HG03342 (cell line): ENCODE measurements around the gene TTLL11.

ENCODE experiments used
- ATAC-seq: cut with Tn5 transposase; IDR thresholded peaks from one replicate; pipeline ENCODE4 v1.9.1; 2021; ENCODE audit warnings: mild to moderate bottlenecking, moderate library complexity; ENCODE audit not compliant: unreplicated experiment

Gene TTLL11, protein sequence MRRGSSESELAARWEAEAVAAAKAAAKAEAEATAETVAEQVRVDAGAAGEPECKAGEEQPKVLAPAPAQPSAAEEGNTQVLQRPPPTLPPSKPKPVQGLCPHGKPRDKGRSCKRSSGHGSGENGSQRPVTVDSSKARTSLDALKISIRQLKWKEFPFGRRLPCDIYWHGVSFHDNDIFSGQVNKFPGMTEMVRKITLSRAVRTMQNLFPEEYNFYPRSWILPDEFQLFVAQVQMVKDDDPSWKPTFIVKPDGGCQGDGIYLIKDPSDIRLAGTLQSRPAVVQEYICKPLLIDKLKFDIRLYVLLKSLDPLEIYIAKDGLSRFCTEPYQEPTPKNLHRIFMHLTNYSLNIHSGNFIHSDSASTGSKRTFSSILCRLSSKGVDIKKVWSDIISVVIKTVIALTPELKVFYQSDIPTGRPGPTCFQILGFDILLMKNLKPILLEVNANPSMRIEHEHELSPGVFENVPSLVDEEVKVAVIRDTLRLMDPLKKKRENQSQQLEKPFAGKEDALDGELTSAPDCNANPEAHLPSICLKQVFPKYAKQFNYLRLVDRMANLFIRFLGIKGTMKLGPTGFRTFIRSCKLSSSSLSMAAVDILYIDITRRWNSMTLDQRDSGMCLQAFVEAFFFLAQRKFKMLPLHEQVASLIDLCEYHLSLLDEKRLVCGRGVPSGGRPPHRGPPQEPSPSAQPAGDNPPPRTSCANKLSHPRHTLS

DNA sequence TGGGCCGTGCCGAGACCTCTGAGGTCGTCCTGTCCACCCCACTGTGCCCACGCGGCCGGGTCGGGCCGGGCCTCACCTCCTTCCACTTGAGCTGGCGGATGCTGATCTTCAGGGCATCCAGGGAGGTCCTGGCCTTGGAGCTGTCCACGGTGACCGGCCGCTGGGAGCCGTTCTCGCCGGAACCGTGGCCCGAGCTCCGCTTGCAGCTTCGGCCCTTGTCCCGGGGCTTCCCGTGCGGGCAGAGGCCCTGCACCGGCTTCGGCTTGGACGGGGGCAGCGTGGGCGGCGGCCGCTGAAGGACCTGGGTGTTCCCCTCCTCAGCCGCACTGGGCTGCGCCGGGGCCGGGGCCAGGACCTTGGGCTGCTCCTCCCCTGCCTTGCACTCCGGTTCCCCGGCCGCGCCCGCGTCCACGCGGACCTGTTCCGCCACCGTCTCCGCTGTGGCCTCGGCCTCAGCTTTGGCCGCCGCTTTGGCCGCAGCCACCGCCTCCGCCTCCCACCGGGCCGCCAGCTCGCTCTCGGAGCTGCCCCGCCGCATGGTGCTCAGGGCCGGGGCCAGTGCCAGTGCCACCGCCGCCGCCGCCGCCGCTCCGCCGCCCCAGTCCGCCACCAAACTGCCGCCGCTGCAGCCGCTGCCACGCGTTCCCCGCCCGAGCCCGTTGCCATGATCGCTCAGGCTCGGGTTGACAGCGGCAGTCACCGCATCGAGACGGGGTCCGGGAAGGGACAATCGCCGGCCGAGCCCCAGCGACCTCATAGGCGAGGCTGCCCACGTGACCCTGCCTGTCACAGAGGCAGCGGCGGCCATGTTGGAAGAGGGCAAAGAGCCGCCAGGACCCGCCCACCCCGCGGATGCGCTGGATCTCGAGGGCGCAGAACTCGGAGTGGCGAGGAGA, at the start of gene TTLL11:
TSS of gene TTLL11 (minus strand) at position 698 of the 896 bp plus-strand sequence. CDS start at position 538, 160 bp downstream.
- peak; percentile 92 for ATAC-seq

DNA sequence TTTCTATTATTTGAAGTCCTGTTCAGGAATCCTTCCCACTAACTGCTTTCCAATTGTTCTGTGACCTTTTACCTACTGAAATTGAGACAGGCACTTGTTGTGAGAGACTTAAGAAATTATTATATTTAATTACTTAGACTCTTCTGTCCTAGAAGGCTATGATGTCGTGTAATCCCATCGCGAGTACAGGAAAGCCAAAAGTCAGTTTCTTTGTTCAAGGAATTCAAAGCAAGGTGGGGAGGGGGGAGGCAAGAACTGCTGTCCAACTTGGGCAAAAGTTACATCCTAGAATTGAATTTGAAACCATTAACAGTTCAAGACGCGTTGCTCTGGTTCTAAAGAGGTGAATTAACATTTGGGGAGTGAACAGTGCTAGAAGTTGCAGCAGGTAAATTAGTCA, 48.6 kb upstream of the TTLL11 start:
- no peak for ATAC-seq

GRCh38 chr9:122140368-122141193, 47.5 kb upstream of the TTLL11 start:
- ATAC-seq: no peak

- no peak for ATAC-seq
Observed at GRCh38 chr9:122138560-122139268, 45.6 kb upstream of the TTLL11 start.

DNA sequence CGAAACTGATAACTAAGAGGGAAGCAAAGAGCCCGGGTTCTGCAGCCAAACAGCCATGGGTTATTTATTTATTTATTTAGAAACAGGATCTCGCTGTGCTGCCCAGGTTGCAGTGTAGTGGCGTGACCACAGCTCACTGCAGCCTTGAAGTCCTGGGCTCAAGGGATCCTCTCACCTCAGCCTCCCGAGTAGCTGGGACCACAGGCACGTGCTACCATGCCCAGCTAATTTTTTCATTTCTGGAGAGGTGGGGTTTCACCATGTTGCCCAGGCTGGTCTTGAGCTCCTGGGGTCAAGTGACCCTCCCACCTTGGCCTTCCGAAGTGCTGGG, 42.4 kb upstream of the TTLL11 start:
- ATAC-seq: no peak

GRCh38 chr9:122134822-122135528, 41.9 kb upstream of the TTLL11 start:
- ATAC-seq: no peak

GRCh38 chr9:122133984-122134535, 41.0 kb upstream of the TTLL11 start:
- ATAC-seq: no peak

DNA sequence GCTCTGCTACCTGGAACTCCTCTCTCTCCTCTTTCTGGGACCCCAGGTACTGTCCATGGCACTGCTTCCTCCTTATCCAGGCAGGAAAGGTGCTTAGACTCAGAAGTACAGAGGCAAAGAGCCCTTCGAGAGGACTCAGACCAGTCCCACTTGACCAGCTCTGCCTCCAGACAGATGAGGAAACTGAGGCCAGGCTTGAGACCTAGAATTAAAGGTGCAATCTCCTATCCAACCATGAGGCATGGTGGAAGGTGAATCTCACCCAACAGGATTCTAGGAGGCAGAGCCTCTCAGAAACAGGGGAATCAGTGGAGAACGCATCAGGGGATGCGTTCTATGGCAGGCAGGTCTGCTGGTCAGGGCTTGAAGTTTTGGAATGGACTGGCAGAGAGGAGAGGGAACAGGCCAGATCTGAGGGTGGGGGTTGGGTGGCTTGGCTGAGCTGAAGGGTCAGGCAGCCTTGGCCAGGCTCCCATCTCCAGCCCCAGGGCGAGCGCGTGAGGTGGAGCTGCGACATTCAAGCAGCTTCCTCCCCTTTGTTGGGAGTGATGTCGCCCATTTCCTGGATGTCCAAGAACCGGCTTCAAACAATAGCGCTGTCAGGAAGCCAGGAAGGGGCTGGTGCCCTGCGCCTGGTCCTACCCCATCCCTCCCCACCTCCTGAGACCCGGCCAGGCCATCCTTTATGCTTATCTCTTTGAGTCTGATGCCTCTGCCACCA, 40.3 kb upstream of the TTLL11 start:
- ATAC-seq: no peak

- no peak for ATAC-seq
Observed at GRCh38 chr9:122132539-122132938, 39.4 kb upstream of the TTLL11 start.

DNA sequence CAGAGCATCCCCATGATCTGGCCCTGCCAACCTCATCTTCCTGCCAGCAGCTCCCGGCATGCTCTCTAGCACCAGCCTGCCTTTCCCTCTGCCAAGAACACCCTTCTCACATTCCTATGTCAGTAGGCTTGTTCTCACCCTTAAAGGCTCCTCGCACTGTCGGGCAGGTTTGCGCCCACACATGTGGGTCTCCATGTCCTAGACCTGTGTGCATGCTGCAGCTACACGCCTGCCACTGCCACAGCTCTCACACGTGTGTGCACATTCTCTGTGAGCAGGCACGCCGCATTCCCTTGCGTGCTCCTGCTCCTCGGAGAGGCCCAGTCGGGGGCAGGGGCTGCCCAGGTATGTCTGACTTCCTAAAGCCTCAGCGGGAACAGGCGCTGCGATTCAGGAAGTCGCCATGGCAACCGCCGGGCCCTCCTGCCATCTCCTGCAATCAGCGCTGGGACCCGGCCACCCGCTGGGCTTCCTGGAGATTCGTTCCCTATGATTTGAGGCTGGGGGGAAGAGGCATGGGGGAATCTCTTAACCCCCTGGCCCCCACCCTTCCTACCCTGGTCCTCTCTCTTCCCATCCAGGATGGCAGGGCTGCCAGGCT, 38.4 kb upstream of the TTLL11 start:
- ATAC-seq: no peak

DNA sequence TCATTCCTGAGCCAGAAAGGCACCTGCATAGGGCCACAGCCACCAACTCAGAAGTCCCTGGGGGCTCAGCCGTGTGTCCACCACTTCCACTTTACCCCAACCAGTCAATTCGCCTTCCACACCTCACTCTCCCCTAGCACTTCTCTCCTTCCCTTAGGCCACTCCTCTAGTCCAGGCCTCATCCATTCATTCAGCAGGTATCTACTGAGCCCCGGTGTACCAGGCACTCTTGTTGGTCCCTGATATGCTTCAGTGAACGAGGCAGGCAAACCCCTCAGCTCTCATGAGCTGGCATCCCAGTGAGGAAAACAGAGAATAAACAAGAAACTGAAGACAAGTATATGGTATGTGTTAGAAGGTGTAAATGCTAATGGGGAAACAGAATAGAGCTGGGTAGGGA, 37.7 kb upstream of the TTLL11 start:
- ATAC-seq: no peak

GRCh38 chr9:122129969-122130368, 36.9 kb upstream of the TTLL11 start:
- no peak for ATAC-seq

GRCh38 chr9:122128969-122129343, 35.8 kb upstream of the TTLL11 start:
- ATAC-seq: no peak

GRCh38 chr9:122128007-122128968, 35.2 kb upstream of the TTLL11 start:
- no peak for ATAC-seq

DNA sequence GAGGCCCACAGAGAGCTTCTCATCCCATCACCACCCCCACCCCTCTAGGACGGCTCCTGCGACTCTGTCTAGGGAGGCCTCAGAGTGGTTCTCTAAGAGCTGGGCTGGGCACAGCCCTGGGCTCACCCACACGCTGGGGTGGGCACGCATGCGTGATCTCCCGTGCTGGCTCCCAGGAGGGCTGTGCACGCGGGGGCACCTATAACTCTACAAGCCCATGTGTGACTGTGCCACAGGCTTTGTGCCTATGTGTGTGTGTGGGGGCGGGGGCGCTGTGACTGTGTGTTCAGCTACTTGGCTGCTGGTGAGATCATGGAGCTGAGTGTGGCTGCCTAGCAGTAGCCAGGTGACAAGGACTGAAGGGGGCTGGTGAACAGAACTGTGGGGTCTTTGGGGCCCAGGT, 34.3 kb upstream of the TTLL11 start:
- no peak for ATAC-seq

- no peak for ATAC-seq
Observed at GRCh38 chr9:122126331-122127261, 33.5 kb upstream of the TTLL11 start.
